K562 (cell line): ENCODE measurements around the gene EFCAB10. TPM values are rescaled to one million over a fixed set of nuclear protein-coding genes. Genes with fewer than 3 reads are reported as not detected.
A peak's percentile ranks its signal among the peaks of the same experiment; 100 is the strongest.

Source experiments
- BRD4 ChIP-seq: fragments of 200-600 bp; sonication (generic); IDR thresholded peaks from 2 replicates; pipeline ENCODE4 v1.6.1; 2017; ENCODE audit warnings: inconsistent platforms
- ELF1 ChIP-seq: fragments of 200-800 bp; sonication (Bioruptor generic); IDR thresholded peaks from 2 replicates; pipeline ENCODE4 v1.6.1; 2016; ENCODE audit warnings: missing genetic modification characterization, missing compliant biosample characterization
- MEIS2 ChIP-seq: fragments of 450-650 bp; IDR thresholded peaks from 2 replicates; pipeline ENCODE4 v1.6.1; 2014; ENCODE audit warnings: mild to moderate bottlenecking; ENCODE audit not compliant: partially characterized antibody
- MTA2 ChIP-seq: fragments of 450-650 bp; IDR thresholded peaks from 2 replicates; pipeline ENCODE4 v1.6.1; 2016; ENCODE audit warnings: low read depth
- SNIP1 ChIP-seq: fragments of 450-650 bp; IDR thresholded peaks from 2 replicates; pipeline ENCODE4 v1.7.1; 2017; ENCODE audit warnings: low read depth, mild to moderate bottlenecking
- TCF3 ChIP-seq: sonication (generic); formaldehyde crosslinking; IDR thresholded peaks from 2 replicates; pipeline ENCODE4 v1.4.0; 2020; ENCODE audit warnings: mild to moderate bottlenecking, missing genetic modification reagents
- ZNF75A ChIP-seq: fragments of 450-650 bp; formaldehyde crosslinking; IDR thresholded peaks from 2 replicates; pipeline ENCODE4 v1.4.0; 2020; ENCODE audit warnings: mild to moderate bottlenecking
- polyA plus RNA-seq, 8 experiments: library from polyadenylated mRNA; depleted of rRNA in 4 of 8; stranded (reverse) in 5 of 8; unstranded in 3 of 8; fragments of >200 nt; fragmentation: Nextera tagmentation in 2 of 8; fragmentation: Illumina TruSeq in 1 of 8; extraction: Ambion mirVana in 2 of 8; extraction: Trizol in 1 of 8; gene quantifications; 2 replicates each; pipeline versions ENCODE4 v1.2.1 to v1.2.3, GENCODE V29; 2011 to 2014; ENCODE audit warnings: inconsistent platforms in 1 of 8, missing spikeins in 1 of 8
- total RNA-seq, 7 experiments: library from RNA; depleted of rRNA in 6 of 7; stranded (reverse); fragments of >200 nt in 6 of 7; fragmentation: Illumina TruSeq in 2 of 7; extraction: Trizol in 2 of 7; gene quantifications; 2 replicates each; pipeline versions ENCODE4 v1.2.1 to v1.2.3, GENCODE V29; 2011 to 2021; ENCODE audit warnings: low replicate concordance in 1 of 7
- TF ChIP-seq, protein P1 (sequence below): fragments of 200-600 bp; sonication (generic); IDR thresholded peaks from one replicate; pipeline ENCODE4 v1.6.1; 2012; ENCODE audit warnings: mild to moderate bottlenecking, low read depth, low read length, inconsistent platforms
- TF ChIP-seq, protein P2 (sequence below), 2 experiments: IDR thresholded peaks; 2 replicates each; pipeline ENCODE4 v1.6.1; 2012; ENCODE audit warnings: improper control_type of control experiment in 2 of 2, low read depth in 2 of 2, low read length in 2 of 2, borderline replicate concordance in 1 of 2
- TF ChIP-seq, protein P3 (sequence below): fragments of 250-450 bp; sonication (Bioruptor Pico); IDR thresholded peaks from 2 replicates; pipeline ENCODE4 v1.5.0; 2021
- TF ChIP-seq, protein P4 (sequence below): fragments of 250-450 bp; sonication (Bioruptor Pico); IDR thresholded peaks from 2 replicates; pipeline ENCODE4 v1.8.0; 2021; ENCODE audit warnings: borderline replicate concordance, mild to moderate bottlenecking, moderate library complexity; ENCODE audit not compliant: poor library complexity, severe bottlenecking

EFCAB10 gene
- total and polyA plus RNA-seq, 9 of the 15 experiments (the other 6 are each of a cell fraction or from before 2014, with no cell fraction given): 5.0 to 21.4 (median 16.8) TPM

DNA sequence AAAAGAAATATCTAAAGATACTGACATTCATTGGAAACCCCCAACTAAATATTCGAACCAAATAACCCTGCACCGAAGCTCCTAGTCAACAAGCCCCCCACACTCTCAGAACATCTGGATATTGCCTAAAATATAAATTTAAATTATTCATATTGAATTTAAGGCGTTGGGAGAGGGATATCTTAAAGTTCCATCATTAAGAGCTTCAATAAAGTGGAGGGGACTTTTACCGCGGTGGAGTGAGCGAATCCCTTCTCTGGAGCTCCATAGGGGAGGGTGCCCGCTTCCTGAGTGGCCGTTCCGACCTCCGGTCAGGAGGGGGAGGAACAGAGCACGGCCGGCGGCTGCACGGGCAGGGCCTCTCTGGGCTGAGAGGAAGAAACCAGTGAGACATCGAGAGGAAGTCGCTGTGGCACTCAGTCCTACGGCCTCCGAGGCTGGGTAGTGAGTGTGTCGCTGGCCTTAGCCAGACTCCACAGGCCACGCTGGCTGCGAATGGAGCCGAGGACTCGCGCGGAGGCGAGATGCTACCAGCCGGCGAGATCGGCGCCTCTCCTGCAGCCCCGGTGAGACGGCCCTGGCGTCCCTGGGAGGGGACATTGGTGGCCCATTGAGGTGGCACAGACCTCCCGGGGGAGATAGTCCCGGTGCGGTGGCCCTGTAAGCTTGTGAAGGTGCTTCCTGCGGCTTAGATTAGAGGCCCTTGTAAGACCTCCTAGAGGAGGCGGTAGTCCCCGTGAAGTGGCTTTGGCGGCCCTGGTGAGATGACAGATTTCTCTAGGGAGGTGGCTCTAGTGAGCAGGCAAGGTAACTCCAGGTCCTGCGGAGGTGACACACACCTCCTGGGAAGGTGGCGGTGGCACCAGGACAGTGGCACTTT is 49.3 kb downstream of the EFCAB10 start, which contains the start of gene RINT1 (continued):
- TF ChIP-seq, protein P1, sequence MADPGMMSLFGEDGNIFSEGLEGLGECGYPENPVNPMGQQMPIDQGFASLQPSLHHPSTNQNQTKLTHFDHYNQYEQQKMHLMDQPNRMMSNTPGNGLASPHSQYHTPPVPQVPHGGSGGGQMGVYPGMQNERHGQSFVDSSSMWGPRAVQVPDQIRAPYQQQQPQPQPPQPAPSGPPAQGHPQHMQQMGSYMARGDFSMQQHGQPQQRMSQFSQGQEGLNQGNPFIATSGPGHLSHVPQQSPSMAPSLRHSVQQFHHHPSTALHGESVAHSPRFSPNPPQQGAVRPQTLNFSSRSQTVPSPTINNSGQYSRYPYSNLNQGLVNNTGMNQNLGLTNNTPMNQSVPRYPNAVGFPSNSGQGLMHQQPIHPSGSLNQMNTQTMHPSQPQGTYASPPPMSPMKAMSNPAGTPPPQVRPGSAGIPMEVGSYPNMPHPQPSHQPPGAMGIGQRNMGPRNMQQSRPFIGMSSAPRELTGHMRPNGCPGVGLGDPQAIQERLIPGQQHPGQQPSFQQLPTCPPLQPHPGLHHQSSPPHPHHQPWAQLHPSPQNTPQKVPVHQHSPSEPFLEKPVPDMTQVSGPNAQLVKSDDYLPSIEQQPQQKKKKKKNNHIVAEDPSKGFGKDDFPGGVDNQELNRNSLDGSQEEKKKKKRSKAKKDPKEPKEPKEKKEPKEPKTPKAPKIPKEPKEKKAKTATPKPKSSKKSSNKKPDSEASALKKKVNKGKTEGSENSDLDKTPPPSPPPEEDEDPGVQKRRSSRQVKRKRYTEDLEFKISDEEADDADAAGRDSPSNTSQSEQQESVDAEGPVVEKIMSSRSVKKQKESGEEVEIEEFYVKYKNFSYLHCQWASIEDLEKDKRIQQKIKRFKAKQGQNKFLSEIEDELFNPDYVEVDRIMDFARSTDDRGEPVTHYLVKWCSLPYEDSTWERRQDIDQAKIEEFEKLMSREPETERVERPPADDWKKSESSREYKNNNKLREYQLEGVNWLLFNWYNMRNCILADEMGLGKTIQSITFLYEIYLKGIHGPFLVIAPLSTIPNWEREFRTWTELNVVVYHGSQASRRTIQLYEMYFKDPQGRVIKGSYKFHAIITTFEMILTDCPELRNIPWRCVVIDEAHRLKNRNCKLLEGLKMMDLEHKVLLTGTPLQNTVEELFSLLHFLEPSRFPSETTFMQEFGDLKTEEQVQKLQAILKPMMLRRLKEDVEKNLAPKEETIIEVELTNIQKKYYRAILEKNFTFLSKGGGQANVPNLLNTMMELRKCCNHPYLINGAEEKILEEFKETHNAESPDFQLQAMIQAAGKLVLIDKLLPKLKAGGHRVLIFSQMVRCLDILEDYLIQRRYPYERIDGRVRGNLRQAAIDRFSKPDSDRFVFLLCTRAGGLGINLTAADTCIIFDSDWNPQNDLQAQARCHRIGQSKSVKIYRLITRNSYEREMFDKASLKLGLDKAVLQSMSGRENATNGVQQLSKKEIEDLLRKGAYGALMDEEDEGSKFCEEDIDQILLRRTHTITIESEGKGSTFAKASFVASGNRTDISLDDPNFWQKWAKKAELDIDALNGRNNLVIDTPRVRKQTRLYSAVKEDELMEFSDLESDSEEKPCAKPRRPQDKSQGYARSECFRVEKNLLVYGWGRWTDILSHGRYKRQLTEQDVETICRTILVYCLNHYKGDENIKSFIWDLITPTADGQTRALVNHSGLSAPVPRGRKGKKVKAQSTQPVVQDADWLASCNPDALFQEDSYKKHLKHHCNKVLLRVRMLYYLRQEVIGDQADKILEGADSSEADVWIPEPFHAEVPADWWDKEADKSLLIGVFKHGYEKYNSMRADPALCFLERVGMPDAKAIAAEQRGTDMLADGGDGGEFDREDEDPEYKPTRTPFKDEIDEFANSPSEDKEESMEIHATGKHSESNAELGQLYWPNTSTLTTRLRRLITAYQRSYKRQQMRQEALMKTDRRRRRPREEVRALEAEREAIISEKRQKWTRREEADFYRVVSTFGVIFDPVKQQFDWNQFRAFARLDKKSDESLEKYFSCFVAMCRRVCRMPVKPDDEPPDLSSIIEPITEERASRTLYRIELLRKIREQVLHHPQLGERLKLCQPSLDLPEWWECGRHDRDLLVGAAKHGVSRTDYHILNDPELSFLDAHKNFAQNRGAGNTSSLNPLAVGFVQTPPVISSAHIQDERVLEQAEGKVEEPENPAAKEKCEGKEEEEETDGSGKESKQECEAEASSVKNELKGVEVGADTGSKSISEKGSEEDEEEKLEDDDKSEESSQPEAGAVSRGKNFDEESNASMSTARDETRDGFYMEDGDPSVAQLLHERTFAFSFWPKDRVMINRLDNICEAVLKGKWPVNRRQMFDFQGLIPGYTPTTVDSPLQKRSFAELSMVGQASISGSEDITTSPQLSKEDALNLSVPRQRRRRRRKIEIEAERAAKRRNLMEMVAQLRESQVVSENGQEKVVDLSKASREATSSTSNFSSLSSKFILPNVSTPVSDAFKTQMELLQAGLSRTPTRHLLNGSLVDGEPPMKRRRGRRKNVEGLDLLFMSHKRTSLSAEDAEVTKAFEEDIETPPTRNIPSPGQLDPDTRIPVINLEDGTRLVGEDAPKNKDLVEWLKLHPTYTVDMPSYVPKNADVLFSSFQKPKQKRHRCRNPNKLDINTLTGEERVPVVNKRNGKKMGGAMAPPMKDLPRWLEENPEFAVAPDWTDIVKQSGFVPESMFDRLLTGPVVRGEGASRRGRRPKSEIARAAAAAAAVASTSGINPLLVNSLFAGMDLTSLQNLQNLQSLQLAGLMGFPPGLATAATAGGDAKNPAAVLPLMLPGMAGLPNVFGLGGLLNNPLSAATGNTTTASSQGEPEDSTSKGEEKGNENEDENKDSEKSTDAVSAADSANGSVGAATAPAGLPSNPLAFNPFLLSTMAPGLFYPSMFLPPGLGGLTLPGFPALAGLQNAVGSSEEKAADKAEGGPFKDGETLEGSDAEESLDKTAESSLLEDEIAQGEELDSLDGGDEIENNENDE: no peak
- TF ChIP-seq, protein P2, sequence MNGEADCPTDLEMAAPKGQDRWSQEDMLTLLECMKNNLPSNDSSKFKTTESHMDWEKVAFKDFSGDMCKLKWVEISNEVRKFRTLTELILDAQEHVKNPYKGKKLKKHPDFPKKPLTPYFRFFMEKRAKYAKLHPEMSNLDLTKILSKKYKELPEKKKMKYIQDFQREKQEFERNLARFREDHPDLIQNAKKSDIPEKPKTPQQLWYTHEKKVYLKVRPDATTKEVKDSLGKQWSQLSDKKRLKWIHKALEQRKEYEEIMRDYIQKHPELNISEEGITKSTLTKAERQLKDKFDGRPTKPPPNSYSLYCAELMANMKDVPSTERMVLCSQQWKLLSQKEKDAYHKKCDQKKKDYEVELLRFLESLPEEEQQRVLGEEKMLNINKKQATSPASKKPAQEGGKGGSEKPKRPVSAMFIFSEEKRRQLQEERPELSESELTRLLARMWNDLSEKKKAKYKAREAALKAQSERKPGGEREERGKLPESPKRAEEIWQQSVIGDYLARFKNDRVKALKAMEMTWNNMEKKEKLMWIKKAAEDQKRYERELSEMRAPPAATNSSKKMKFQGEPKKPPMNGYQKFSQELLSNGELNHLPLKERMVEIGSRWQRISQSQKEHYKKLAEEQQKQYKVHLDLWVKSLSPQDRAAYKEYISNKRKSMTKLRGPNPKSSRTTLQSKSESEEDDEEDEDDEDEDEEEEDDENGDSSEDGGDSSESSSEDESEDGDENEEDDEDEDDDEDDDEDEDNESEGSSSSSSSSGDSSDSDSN (IDR thresholded peaks at IDR 0.05; ENCODE audit: borderline replicate concordance in 1 of 2, low read depth in 2 of 2, low read length in 2 of 2): peak in 1 of 2 experiments; percentile 60; a peak in 3 of 4 replicates
- TF ChIP-seq, protein P3, sequence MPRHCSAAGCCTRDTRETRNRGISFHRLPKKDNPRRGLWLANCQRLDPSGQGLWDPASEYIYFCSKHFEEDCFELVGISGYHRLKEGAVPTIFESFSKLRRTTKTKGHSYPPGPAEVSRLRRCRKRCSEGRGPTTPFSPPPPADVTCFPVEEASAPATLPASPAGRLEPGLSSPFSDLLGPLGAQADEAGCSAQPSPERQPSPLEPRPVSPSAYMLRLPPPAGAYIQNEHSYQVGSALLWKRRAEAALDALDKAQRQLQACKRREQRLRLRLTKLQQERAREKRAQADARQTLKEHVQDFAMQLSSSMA (CRISPR knock-in tag): peak; percentile 85; the same call in 1 of the 2 replicates
- TF ChIP-seq SNIP1 (peak; percentile 96), ZNF75A (no peak), ELF1 (tag) (peak; percentile 89), BRD4 (peak; percentile 97), MEIS2 (peak; percentile 56), MTA2 (no peak), TCF3 (CRISPR knock-in tag) (peak; percentile 42)
- TF ChIP-seq, protein P4, sequence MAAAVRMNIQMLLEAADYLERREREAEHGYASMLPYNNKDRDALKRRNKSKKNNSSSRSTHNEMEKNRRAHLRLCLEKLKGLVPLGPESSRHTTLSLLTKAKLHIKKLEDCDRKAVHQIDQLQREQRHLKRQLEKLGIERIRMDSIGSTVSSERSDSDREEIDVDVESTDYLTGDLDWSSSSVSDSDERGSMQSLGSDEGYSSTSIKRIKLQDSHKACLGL (CRISPR knock-in tag): no peak
